CD4-positive, alpha-beta T cell (primary cell): ENCODE data around the gene LRCH3. TPM values are rescaled to one million over a fixed set of nuclear protein-coding genes. Genes with fewer than 3 reads are reported as not detected.

Experiments
- ATAC-seq: fragments of 200-7000 bp; cut with Tn5 transposase; one replicate; pipeline ENCODE4 v1.10.0; 2022; ENCODE audit warnings: mild to moderate bottlenecking; ENCODE audit not compliant: poor library complexity
- CTCF ChIA-PET: fragments of 350-600 bp; sonication (Branson Sonifier 250); formaldehyde crosslinking; loops from one replicate; lab custom pipeline; 2021; ENCODE audit warnings: antibody characterized with exemption, inconsistent platforms; lab: Charles Lee
- POLR2A ChIA-PET: fragments of 350-600 bp; sonication (Branson Sonifier 250); formaldehyde crosslinking; loops from one replicate; lab custom pipeline; 2021; ENCODE audit warnings: antibody characterized with exemption, inconsistent platforms; lab: Charles Lee
- DNase-seq, 14 experiments: peaks; one replicate each; pipeline ENCODE4 v3.0.0-alpha.2; 2013 to 2020; ENCODE audit warnings: mixed read lengths in 2 of 14
- H3K27ac ChIP-seq, 2 donors: one replicate each; pipeline versions ENCODE4 v1.5.1 to v1.7.0; 2013; ENCODE audit warnings: low read length in 2 of 2, low read depth in 1 of 2, mild to moderate bottlenecking in 1 of 2
- H3K27me3 ChIP-seq, 2 experiments: 1 replicate in 1 of 2; 2 replicates in 1 of 2; pipeline versions ENCODE4 v1.6.1 to v1.7.0; 2013; ENCODE audit warnings: low read length in 2 of 2, control low read depth in 1 of 2, mild to moderate bottlenecking in 1 of 2, moderate library complexity in 1 of 2; ENCODE audit not compliant: insufficient read depth in 2 of 2, control insufficient read depth in 1 of 2
- H3K36me3 ChIP-seq: one replicate; pipeline ENCODE4 v1.6.1; 2013; ENCODE audit warnings: low read length, control low read depth; ENCODE audit not compliant: insufficient read depth
- H3K4me1 ChIP-seq: one replicate; pipeline ENCODE4 v1.6.1; 2013; ENCODE audit warnings: low read length, control low read depth; ENCODE audit not compliant: insufficient read depth
- H3K4me3 ChIP-seq: one replicate; pipeline ENCODE4 v1.5.1; 2013; ENCODE audit warnings: mild to moderate bottlenecking, low read length, moderate library complexity
- H3K9me3 ChIP-seq, 2 experiments: 1 replicate in 1 of 2; 2 replicates in 1 of 2; pipeline versions ENCODE4 v1.6.1 to v1.7.0; 2013; ENCODE audit warnings: low read length in 2 of 2, mild to moderate bottlenecking in 2 of 2, control low read depth in 1 of 2, moderate library complexity in 1 of 2; ENCODE audit not compliant: control insufficient read depth in 1 of 2, insufficient read depth in 1 of 2
- H3K27ac Mint-ChIP-seq: one replicate; pipeline ENCODE4 v1.8.0; 2020; ENCODE audit warnings: mixed read lengths
- H3K27me3 Mint-ChIP-seq: one replicate; pipeline ENCODE4 v1.8.0; 2021; ENCODE audit warnings: mixed read lengths
- H3K36me3 Mint-ChIP-seq: one replicate; pipeline ENCODE4 v1.8.0; 2021; ENCODE audit warnings: low read depth, mixed read lengths
- H3K4me1 Mint-ChIP-seq: one replicate; pipeline ENCODE4 v1.8.0; 2021; ENCODE audit warnings: low read depth, mixed read lengths
- H3K4me3 Mint-ChIP-seq: one replicate; pipeline ENCODE4 v1.8.0; 2020; ENCODE audit warnings: mild to moderate bottlenecking, mixed read lengths
- H3K9me3 Mint-ChIP-seq: one replicate; pipeline ENCODE4 v1.8.0; 2020; ENCODE audit warnings: mixed read lengths
- intact Hi-C, 2 experiments: fragments of 100-400 bp; cut with DNase I in 1 of 2; cut with micrococcal nuclease in 1 of 2; formaldehyde crosslinking; loops; one replicate each; pipeline versions ENCODE4 v1.15.1 to v1.9.0; 2023 to 2025; cut with DNase I, micrococcal nuclease
- total RNA-seq, 174 experiments: library from RNA in 2 of 174; stranded (reverse) in 2 of 174; gene quantifications; one replicate each; pipeline ENCODE4 v1.2.3 and lab custom pipeline; 2021 to 2026
- TF ChIP-seq, protein P1 (sequence below): fragments of 200-600 bp; IDR thresholded peaks from one replicate; pipeline ENCODE4 v1.8.0; 2022; ENCODE audit warnings: antibody characterized with exemption, mild to moderate bottlenecking

Gene LRCH3
- total RNA-seq, 2 experiments from 2014 or later = 31.5 to 37.6 TPM

DNA sequence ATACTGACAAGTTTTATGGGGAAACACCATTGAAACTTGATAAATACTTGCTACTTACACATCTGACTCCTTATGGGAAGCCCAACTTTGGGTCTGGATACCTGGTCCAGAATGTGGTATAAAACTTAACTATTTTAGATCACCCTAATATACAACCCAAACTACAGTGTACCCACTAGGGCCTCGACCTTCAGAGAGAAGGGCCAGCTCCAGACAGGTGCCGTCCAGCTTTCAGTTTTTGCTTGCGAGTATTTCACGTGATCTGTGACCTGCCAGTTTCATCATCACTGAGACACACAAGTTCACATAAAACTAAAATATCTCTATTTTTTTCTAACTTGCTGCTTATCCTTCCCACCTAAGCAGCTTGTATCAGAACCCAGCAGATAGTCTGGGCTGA, 99.6 kb downstream of the LRCH3 start:
- Histone ChIP-seq H3K27ac (no peak overlapping the region), H3K36me3 (peaks cover 17% of the 10 kb centered on the region), H3K9me3 (no peaks in the 10 kb centered on the region), H3K4me1 (no peaks in the 10 kb centered on the region), H3K4me3 (no peak overlapping the region), H3K27me3 (no peaks in the 10 kb centered on the region)
- Mint-ChIP-seq H3K9me3 (no peaks in the 10 kb centered on the region), H3K36me3 (peaks cover 22% of the 10 kb centered on the region), H3K4me1 (no peaks in the 10 kb centered on the region), H3K27me3 (no peaks in the 10 kb centered on the region), H3K27ac (no peak overlapping the region), H3K4me3 (no peak overlapping the region)
- ChIA-PET POLR2A (interaction anchor here (0.6 to 1.0 kb wide), 2 partner anchors 43 to 58 kb away, joined by 3 to 4 read pairs; no protein-coding TSS in a partner anchor), CTCF (no interaction called here)
- ATAC-seq (no peak), DNase-seq (no peak)
- intact Hi-C loops = no loop called here
- TF ChIP-seq, protein P1, sequence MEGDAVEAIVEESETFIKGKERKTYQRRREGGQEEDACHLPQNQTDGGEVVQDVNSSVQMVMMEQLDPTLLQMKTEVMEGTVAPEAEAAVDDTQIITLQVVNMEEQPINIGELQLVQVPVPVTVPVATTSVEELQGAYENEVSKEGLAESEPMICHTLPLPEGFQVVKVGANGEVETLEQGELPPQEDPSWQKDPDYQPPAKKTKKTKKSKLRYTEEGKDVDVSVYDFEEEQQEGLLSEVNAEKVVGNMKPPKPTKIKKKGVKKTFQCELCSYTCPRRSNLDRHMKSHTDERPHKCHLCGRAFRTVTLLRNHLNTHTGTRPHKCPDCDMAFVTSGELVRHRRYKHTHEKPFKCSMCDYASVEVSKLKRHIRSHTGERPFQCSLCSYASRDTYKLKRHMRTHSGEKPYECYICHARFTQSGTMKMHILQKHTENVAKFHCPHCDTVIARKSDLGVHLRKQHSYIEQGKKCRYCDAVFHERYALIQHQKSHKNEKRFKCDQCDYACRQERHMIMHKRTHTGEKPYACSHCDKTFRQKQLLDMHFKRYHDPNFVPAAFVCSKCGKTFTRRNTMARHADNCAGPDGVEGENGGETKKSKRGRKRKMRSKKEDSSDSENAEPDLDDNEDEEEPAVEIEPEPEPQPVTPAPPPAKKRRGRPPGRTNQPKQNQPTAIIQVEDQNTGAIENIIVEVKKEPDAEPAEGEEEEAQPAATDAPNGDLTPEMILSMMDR = no peak

GRCh38 chr3:197892162-197892561, 101.1 kb downstream of the LRCH3 start:
- H3K4me3 Mint-ChIP-seq = no peak overlapping the region
- H3K27me3 ChIP-seq = no peaks in the 10 kb centered on the region
- no peaks in the 10 kb centered on the region for H3K4me1 Mint-ChIP-seq
- DNase-seq (no peak), ATAC-seq (no peak)
- H3K4me3 ChIP-seq = no peak overlapping the region
- H3K36me3 ChIP-seq = peaks cover 17% of the 10 kb centered on the region
- H3K27me3 Mint-ChIP-seq = no peaks in the 10 kb centered on the region
- ChIA-PET CTCF (no interaction called here), POLR2A (no interaction called here)
- H3K4me1 ChIP-seq = no peaks in the 10 kb centered on the region
- H3K9me3 ChIP-seq = no peaks in the 10 kb centered on the region
- peaks cover 19% of the 10 kb centered on the region for H3K36me3 Mint-ChIP-seq
- intact Hi-C loops = no loop called here
- TF ChIP-seq, protein P1 = no peak
- H3K27ac ChIP-seq = no peak overlapping the region
- no peak overlapping the region for H3K27ac Mint-ChIP-seq
- H3K9me3 Mint-ChIP-seq = no peaks in the 10 kb centered on the region

DNA sequence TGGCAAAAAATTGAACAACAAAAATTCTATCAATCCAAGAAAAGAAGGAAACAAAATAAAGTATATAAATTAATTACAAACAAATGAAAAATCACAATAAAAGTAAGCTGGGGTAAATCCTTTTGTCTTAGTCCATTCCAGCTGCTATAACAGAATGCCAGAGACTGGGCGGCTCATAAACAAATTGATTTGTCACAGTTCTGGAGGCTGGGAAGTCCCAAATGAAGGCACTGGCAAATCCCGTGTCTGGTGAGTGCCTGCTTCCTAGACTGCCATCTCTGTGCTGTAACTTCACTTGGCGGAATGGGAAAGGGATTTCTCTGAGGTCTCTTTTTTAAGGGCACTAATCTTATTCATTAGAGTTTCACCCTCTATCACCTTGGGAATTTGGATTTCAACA, 105.4 kb downstream of the LRCH3 start:
- Mint-ChIP-seq H3K36me3 (no peaks in the 10 kb centered on the region), H3K27ac (no peak overlapping the region), H3K4me1 (no peaks in the 10 kb centered on the region), H3K27me3 (no peaks in the 10 kb centered on the region), H3K9me3 (no peaks in the 10 kb centered on the region), H3K4me3 (no peak overlapping the region)
- Histone ChIP-seq H3K27me3 (no peaks in the 10 kb centered on the region), H3K4me3 (no peak overlapping the region), H3K27ac (no peak overlapping the region), H3K9me3 (no peaks in the 10 kb centered on the region), H3K4me1 (no peaks in the 10 kb centered on the region), H3K36me3 (no peaks in the 10 kb centered on the region)
- intact Hi-C loops = no loop called here
- TF ChIP-seq, protein P1 = no peak
- DNase-seq (no peak), ATAC-seq (no peak)
- CTCF ChIA-PET = no interaction called here
- POLR2A ChIA-PET = no interaction called here
